WTC11 (cell line): ENCODE measurements around the gene BOD1.

Experiments used
- CTCF ChIP-seq: fragments of 200-600 bp; IDR thresholded peaks from 2 replicates; pipeline ENCODE4 v1.8.0; 2022; ENCODE audit warnings: antibody characterized with exemption
- E2F4 ChIP-seq: sonication (generic); formaldehyde crosslinking; IDR thresholded peaks from 2 replicates; pipeline ENCODE4 v1.8.1; 2022; ENCODE audit warnings: low read depth, mild to moderate bottlenecking, moderate library complexity, missing genetic modification reagents, borderline replicate concordance
- KAT7 ChIP-seq: sonication (generic); formaldehyde crosslinking; IDR thresholded peaks from 2 replicates; pipeline ENCODE4 v1.8.1; 2023; ENCODE audit warnings: missing genetic modification reagents, mild to moderate bottlenecking, borderline replicate concordance
- NFE2L1 ChIP-seq: sonication (generic); formaldehyde crosslinking; IDR thresholded peaks from 2 replicates; pipeline ENCODE4 v1.8.1; 2023; ENCODE audit warnings: missing genetic modification reagents
- NR2C2 ChIP-seq: sonication (generic); formaldehyde crosslinking; IDR thresholded peaks from 2 replicates; pipeline ENCODE4 v1.8.0; 2022; ENCODE audit warnings: mild to moderate bottlenecking, missing genetic modification reagents
- PREB ChIP-seq: sonication (generic); formaldehyde crosslinking; IDR thresholded peaks from 2 replicates; pipeline ENCODE4 v1.8.1; 2022; ENCODE audit warnings: mild to moderate bottlenecking, missing genetic modification reagents, moderate library complexity, borderline replicate concordance
- SMAD3 ChIP-seq: sonication (generic); formaldehyde crosslinking; IDR thresholded peaks from 2 replicates; pipeline ENCODE4 v1.8.0; 2022; ENCODE audit warnings: missing genetic modification reagents, mild to moderate bottlenecking, borderline replicate concordance
- STAT6 ChIP-seq: sonication (generic); formaldehyde crosslinking; conservative IDR thresholded peaks from 2 replicates; pipeline ENCODE4 v1.8.1; 2023; ENCODE audit warnings: mild to moderate bottlenecking, low read depth, missing genetic modification reagents, moderate library complexity

- TF ChIP-seq PREB (no peak), NFE2L1 (CRISPR knock-in tag) (no peak), CTCF (no peak), NR2C2 (CRISPR knock-in tag) (no peak), STAT6 (CRISPR knock-in tag) (no peak), E2F4 (CRISPR knock-in tag) (no peak), SMAD3 (CRISPR knock-in tag) (no peak), KAT7 (CRISPR knock-in tag) (no peak)
Measured at GRCh38 chr5:173637340-173637739, 20.9 kb upstream of the BOD1 start.
